Measurements from ENCODE around the gene TRIM8. TPM values are rescaled to one million over a fixed set of nuclear protein-coding genes. Genes with fewer than 3 reads are reported as not detected.
A peak's percentile ranks its signal among the peaks of the same experiment; 100 is the strongest.

The TRIM8 gene
- total RNA-seq, 1 experiment from 2014 or later: 37.0 TPM

DNA sequence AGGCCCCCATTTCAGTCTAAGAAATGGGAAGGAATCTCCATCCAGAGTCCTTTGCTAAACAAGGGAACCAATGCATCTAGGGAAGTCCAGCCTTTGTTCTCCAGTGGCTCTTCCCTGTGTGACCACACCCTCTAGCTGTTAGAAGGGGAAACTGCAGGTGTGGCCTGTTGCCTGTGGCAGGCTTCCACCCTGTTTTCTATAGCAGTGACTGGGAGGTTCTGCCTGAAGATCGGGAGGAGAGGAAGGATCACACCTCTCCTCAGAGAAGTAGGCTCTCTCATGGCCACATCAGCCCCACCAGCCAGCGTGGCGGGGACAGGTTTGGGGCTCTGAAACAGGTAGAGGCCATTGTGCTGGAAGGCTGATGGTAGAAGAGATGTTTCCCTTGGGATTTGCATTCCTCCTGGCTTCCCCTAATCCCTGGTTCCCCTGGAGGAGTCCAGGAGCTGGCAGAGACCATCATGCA lies 47.7 kb upstream of the TRIM8 start:
- Histone ChIP-seq H2BK15ac (ENCODE audit: low read depth, low read length) (no peak overlapping the region), H4K91ac (ENCODE audit: insufficient read length, low read depth, low read length) (no peak overlapping the region), H3K9ac (ENCODE audit: extremely low read depth, insufficient read length, low read length) (no peak overlapping the region), H3K79me1 (ENCODE audit: insufficient read depth, low read depth, low read length, poor library complexity, severe bottlenecking) (no peaks in the 10 kb centered on the region), H2BK5ac (ENCODE audit: insufficient read length, low read length) (no peak overlapping the region), H3K9me3 (ENCODE audit: control insufficient read depth, low read depth, low read length) (no peaks in the 10 kb centered on the region), H3K27ac (ENCODE audit: insufficient read length, low read depth, low read length) (no peak overlapping the region), H4K5ac (ENCODE audit: insufficient read length, low read depth, low read length) (no peak overlapping the region), H2BK20ac (ENCODE audit: low read depth, low read length, poor library complexity, severe bottlenecking) (no peak overlapping the region), H3K14ac (ENCODE audit: insufficient read depth, low read length) (no peak overlapping the region), H4K8ac (replicated peaks; ENCODE audit: insufficient read length, low read depth, low read length) (no peak overlapping the region), H3K4me1 (ENCODE audit: insufficient read depth, low read length) (no peaks in the 10 kb centered on the region; the same call in 1 of the 2 replicates), H2AFZ (ENCODE audit: low read length) (no peak overlapping the region), H3K4ac (ENCODE audit: low read depth, low read length) (no peak overlapping the region), H2BK120ac (ENCODE audit: low read depth, low read length, poor library complexity, severe bottlenecking) (no peak overlapping the region), H3K27me3 (ENCODE audit: insufficient read depth, low read length) (no peaks in the 10 kb centered on the region), H3K23ac (ENCODE audit: insufficient read length, low read depth, low read length) (no peak overlapping the region), H3T11ph (ENCODE audit: low read length) (no peak overlapping the region), H4K20me1 (ENCODE audit: control insufficient read depth, insufficient read depth, insufficient read length) (no peaks in the 10 kb centered on the region), H3K18ac (ENCODE audit: insufficient read length, low read depth, low read length) (no peak overlapping the region), H2BK12ac (ENCODE audit: insufficient read length, low read depth, low read length) (no peak overlapping the region), H3K56ac (ENCODE audit: insufficient read length, low read depth, low read length) (no peak overlapping the region), H3K23me2 (ENCODE audit: insufficient read length, low read depth, low read length, poor library complexity, severe bottlenecking) (no peaks in the 10 kb centered on the region), H3K4me2 (ENCODE audit: insufficient read depth, insufficient read length, low read length) (no peak overlapping the region), H2AK5ac (ENCODE audit: insufficient read length, low read length) (no peak overlapping the region), H3K79me2 (ENCODE audit: insufficient read depth, low read length) (no peaks in the 10 kb centered on the region)
- WGBS (ENCODE audit: extremely low coverage, insufficient read length, low lambda C conversion rate): no CpG with 5 or more reads among the region's 3 CpGs
- DNase-seq: peak; percentile 81
- no peaks in the 10 kb centered on the region for H3K27me3 Mint-ChIP-seq (ENCODE audit: low read depth)
- H3K4me3 Mint-ChIP-seq: no peak overlapping the region; a peak in 1 of 5 replicates
- no peaks in the 10 kb centered on the region for H3K9me3 Mint-ChIP-seq
- H3K4me1 Mint-ChIP-seq: peaks cover 18 to 19% of the 10 kb centered on the region in 2 experiments
- peaks cover 2 to 18% (median 9%) of the 10 kb centered on the region in 3 experiments; a peak in 4 of 7 replicates for H3K36me3 Mint-ChIP-seq (ENCODE audit: insufficient read depth in 1 of 3, low read depth in 3 of 3)
- H3K27ac Mint-ChIP-seq: peak overlapping the region in 2 of 3 experiments; percentile 79 to 82; a peak in 3 of 7 replicates
- TF ChIP-seq, protein P1, sequence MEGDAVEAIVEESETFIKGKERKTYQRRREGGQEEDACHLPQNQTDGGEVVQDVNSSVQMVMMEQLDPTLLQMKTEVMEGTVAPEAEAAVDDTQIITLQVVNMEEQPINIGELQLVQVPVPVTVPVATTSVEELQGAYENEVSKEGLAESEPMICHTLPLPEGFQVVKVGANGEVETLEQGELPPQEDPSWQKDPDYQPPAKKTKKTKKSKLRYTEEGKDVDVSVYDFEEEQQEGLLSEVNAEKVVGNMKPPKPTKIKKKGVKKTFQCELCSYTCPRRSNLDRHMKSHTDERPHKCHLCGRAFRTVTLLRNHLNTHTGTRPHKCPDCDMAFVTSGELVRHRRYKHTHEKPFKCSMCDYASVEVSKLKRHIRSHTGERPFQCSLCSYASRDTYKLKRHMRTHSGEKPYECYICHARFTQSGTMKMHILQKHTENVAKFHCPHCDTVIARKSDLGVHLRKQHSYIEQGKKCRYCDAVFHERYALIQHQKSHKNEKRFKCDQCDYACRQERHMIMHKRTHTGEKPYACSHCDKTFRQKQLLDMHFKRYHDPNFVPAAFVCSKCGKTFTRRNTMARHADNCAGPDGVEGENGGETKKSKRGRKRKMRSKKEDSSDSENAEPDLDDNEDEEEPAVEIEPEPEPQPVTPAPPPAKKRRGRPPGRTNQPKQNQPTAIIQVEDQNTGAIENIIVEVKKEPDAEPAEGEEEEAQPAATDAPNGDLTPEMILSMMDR (conservative IDR thresholded peaks at IDR 0.05): peak; percentile 90

Measured in H9 (cell line).